ENCODE measurements around the gene ASPSCR1. TPM values are rescaled to one million over a fixed set of nuclear protein-coding genes. Genes with fewer than 3 reads are reported as not detected.

The ASPSCR1 gene
- total RNA-seq, 1 experiment from 2014 or later: 60.4 TPM

- TF ChIP-seq FOXP4 (CRISPR knock-in tag; IDR thresholded peaks at IDR 0.05) (no peak), E2F4 (CRISPR knock-in tag; IDR thresholded peaks at IDR 0.05; ENCODE audit: borderline replicate concordance, low read depth) (no peak), CDX4 (CRISPR knock-in tag; IDR thresholded peaks at IDR 0.05; ENCODE audit: borderline replicate concordance) (no peak), ELF4 (CRISPR knock-in tag; IDR thresholded peaks at IDR 0.05; ENCODE audit: low read depth) (no peak), ERG (CRISPR knock-in tag; IDR thresholded peaks at IDR 0.05) (no peak)
These were observed 56.1 kb downstream of the ASPSCR1 start (continued) for GRCh38 chr17:82033359-82034085.

- no peaks in the 10 kb centered on the region for H3K9me3 Mint-ChIP-seq
- ChIA-PET CTCF (interaction anchor here (1.1 to 1.4 kb wide), 3 partner anchors 12 to 42 kb away, joined by 3 to 6 read pairs (median 5); partner anchors contain the start of genes CENPX and LRRC45), POLR2A (no interaction called here)
- peaks cover 10% of the 10 kb centered on the region for H3K27me3 Mint-ChIP-seq (ENCODE audit: low read depth)
- DNase-seq (ENCODE audit: low spot score) (peak; percentile 59), ATAC-seq (peak; percentile 4)
- peak overlapping the region; percentile 57; the same call in 1 of the 2 replicates for H3K27ac Mint-ChIP-seq
- H3K4me1 Mint-ChIP-seq: peaks cover 24% of the 10 kb centered on the region
- TF ChIP-seq NFE2L1 (CRISPR knock-in tag; IDR thresholded peaks at IDR 0.05) (peak; percentile 46; the same call in 1 of the 2 replicates), NFYB (CRISPR knock-in tag; conservative IDR thresholded peaks at IDR 0.05; ENCODE audit: low read depth) (peak; percentile 45), PRDM15 (CRISPR knock-in tag; IDR thresholded peaks at IDR 0.05) (peak; percentile 96), CTCF (IDR thresholded peaks at IDR 0.05) (no peak)
- 0 out of 2 replicates have a peak, but pooled peaks cover 6% of the 10 kb centered on the region for H3K36me3 Mint-ChIP-seq
- peak overlapping the region; percentile 40; the same call in 1 of the 2 replicates for H3K4me3 Mint-ChIP-seq
These were observed 57.1 kb downstream of the ASPSCR1 start for GRCh38 chr17:82034371-82035011.
